Muscle of arm (tissue), 12 donors: Measurements from ENCODE around the gene SPR. TPM values are rescaled to one million over a fixed set of nuclear protein-coding genes. Genes with fewer than 3 reads are reported as not detected.

Source experiments
- DNase-seq: peaks from one replicate; pipeline ENCODE4 v3.0.0-alpha.2; 2013
- polyA plus RNA-seq, 12 donors: library from polyadenylated mRNA; unstranded; fragments of 120-200 nt; gene quantifications; one replicate each; pipeline ENCODE4 v1.2.1, GENCODE V29; 2013; ENCODE audit not compliant: insufficient read length in 12 of 12

The SPR gene
- polyA plus RNA-seq, 12 donors, result 2.0 to 7.5 (median 3.6) TPM; not detected in 1

DNA sequence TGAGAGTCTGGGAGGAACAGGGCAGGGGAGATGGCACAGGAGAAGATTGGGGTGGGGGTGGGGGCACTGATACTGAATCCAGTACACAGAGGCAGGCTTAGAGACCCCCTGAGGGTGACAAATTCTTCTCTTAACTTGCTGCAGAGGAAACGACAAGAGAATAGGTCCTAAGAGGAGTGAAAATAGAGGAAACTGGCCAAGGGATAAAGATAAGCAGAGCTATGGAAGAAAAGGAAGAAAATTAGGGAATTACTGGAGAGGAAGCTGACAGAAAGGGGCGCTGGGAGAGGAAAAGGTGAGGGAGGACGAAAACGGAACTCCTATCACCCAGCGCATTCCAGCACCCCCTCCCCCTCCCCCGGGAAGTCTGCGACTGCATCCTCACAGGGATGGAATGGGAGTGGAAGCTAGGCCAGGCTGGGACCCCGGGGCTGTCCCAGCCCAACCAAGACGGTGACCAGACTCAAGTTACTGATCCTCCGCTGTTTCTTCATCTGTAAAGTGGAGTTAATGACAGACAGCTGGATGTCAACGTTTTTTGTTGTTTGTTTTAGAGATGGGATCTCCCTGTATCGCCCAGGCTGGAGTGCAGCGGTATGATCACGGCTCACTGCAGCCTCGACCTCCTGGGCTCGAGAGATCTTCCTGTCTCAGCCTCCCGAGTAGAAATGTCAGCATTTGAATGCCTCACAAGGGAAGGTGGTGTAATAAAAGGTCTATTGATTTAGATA is 27.5 kb downstream of the SPR start:
- DNase-seq, result no peak

DNA sequence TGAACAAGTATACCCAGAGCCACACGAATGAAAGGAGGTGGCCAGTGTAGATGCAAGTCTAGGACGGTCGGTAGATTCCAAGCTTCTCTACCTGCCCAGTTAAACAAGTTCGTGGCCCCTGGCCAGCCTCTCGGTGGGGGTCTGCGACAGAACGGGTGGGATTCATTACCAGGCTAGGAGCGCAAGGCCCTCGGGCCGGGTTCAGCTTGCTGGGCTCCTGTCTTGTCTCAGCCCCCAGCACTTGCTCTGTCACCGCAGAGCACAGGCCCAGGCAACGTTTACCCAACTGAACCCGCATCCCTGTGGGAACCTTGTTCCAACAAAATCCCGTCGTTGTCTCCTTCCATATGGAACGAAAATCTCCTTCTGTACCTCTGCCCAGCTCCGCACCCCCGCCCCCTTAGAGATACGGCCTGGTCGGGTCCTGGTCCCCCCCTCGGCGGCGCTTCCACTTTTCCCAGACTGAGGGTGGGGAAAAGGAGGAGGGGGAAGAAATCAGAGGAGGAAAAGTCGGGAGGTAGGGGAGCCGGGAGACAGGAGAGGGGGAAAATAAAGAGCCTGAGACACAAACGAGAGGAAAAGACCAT is 28.2 kb downstream of the SPR start:
- DNase-seq, result no peak

DNA sequence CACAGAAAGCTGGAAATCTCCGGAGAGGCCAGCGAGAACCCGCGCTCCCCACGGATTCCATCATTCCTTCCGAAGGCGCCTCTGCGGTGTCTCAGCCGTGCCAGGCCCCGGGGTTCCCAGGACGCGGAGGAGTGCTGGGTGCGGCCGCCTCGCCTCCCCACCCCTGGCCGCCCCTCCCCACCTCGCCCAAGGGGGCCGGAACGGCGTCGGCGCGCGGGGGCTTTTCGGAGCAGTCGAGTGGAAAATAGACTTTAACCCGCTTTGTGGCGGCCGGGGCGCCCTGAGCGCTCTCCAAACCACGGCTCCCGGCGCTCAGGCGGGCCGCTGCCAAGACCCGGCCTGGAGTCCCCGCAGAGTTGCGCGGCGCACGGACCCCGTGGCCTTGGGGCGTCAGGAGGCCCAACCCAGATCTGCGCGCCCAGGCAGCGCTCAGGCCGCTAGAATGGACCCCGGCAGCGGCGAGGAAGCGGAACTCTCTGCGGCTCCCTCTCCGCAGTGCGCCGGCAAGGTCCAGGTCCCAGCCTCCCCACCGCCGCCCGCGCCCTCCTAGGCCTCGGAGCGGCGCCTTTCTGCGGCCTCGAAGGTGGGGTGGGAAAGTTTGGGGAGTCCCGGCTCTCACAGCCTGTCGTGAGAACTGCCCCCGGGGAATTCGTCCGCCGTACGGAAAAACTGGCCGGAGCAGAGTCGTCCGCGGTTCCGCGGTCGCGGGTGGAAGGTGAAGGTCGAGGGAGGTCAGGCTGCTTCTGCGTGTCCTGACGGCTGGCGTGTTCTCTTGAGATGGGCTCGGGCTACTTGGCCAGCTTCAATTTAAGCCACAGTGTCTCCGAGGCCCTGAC is 28.9 kb downstream of the SPR start:
- peak; percentile 28 for DNase-seq

DNA sequence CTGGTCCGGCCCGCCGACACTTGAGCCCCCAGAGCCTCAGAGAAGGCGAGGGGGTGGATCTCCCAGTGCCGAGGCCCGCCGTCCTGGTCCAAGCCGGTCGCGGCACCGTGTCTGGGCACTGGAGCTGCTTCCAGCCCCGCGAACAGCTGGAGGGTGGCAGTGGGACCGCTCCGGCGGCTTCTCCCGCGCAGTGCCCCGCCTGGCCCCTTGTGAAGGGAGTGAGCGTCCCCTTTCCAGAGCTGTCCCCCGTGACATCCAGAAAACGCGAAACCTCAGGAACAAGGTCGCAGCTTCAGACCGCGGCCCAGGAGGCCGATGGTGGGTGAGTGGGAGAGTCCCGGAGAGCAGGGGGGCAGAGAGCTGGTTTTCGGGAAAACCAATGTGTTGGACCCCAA is 29.5 kb downstream of the SPR start:
- DNase-seq, result no peak

DNA sequence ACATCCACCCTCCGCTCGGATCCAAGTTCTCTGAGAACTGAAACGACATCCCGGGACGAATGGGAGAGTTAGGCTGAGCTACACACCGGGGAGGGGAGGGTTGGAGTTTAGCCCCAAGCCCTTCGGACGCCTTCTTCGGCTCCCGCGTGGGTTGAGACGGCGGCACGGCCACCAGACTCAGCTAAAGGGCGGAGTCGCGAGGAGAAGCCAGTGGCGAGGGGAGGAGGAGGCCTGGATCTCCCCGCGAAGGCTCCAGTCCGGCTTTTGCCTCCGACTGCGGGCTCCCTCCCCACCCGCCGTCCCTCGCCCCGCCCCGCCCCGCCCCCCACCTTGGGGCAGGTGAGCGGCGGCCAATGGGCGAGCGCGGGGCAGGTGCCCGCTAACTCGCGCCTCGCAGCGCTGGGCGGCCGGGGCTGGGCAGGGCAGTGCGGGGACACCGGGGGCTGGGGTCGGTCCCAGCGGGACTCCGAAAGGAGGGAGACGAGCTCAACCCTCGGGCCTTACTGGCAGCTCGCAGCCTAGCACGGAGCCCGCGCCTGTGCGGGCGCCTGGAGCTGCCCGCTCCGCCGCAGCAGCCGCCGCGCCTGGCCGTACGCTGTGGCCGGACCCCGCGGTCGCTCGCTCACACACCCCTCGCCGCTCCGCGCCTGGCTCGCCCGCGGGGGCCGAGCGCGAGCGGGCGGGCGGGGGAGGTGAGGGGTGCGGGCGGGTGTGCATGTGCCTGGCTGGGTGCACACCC is 30.1 kb downstream of the SPR start, which contains the start of gene EMX1:
EMX1 (plus strand) TSS at position 382 of the 739 bp plus-strand sequence; CDS start at position 716, 334 bp downstream.
- DNase-seq, result no peak

DNA sequence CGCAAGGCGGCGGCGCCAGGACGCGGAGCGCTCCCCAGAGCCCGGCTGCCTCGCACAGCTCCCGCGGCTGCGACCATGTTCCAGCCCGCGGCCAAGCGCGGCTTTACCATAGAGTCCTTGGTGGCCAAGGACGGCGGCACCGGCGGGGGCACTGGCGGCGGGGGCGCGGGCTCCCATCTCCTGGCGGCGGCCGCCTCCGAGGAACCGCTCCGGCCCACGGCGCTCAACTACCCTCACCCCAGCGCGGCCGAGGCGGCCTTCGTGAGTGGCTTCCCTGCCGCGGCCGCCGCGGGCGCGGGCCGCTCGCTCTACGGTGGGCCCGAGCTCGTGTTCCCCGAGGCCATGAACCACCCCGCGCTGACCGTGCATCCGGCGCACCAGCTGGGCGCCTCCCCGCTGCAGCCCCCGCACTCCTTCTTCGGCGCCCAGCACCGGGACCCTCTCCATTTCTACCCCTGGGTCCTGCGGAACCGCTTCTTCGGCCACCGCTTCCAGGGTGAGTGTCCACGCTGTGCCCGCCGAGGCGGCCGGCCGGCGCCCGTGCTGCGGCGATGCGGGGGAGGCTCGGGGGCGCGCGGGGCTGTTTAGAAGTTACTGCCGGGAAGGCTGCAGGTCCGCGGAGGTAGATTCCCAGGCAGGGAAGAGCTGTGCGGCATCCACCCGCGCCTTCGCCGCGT is 30.8 kb downstream of the SPR start:
- no peak for DNase-seq

DNA sequence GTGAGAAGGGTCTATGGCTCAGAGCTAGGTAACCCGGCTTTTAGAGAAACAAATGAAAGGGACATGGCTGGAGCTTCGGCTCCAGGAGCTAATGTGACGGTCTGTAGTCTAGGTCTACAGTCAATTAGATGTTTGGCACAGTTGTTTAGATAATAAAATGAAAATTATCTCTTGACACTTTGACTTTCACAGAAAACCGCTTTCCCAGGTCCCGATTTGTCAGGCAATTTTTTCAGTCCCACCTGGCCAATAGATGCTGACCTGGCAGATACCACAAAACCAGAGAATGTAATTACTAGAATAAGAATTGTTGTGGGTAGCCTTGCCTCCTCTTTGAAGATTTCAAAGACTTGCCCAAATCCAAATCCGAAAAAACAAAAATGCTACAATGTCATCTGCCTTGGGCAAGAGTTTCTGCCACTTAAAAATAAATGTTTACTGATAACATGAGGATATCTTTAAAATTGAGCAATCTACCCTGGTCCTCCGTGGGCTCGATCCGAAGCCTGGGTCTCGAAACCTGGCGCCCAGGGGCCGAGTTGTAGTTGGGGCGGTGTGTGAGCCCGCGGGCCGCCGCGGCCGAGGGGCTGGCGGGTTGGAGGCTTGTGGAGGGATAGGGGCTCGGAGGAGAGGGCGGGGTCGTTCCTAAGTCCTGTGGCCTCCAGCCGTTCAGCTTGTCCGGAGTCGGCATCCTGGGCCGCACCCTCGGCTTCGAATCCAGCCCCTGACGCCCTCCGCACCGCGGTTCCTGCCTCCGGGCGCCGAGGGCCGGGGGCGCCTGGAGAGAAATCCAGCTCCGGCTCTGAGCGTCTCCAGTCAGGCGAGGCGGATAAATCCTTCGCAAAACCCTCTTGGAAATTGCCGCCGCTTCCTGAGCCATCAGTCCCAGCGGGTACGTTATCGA is 32.5 kb downstream of the SPR start:
- DNase-seq, result no peak

DNA sequence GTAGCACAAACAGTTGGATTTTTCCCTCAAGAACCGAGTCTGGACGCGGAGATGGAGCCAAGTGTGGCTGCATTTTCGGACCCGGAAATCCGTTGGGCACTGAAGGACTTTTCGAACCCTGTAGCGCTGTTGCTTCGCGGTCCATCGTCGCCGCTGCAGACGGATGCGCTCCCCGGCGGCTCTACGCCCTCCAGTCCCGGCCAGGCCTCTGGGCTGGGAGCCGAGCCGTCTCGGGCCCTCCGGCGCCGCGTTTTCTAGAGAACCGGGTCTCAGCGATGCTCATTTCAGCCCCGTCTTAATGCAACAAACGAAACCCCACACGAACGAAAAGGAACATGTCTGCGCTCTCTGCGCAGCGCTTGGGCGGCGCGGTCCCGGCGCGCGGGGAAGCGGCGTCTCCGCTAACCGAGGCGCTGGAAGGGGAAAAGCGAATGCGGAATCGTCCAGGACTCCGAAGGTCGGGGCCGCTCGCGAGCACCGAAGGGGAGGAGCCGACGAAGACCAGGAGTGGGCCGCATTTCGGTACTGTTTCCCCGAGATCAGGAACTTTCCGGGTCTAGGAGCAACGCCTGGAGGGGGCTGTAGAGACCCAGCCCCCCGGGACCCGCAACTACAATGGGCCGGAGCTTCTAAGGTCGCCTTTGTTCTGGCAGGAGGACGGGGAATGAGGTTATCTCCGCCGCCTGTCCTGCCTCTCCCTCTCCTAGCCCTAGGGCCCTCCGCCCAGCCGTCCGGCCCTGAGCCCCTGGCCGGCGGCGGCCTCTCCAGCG is 33.3 kb downstream of the SPR start:
- peak; percentile 31 for DNase-seq

DNA sequence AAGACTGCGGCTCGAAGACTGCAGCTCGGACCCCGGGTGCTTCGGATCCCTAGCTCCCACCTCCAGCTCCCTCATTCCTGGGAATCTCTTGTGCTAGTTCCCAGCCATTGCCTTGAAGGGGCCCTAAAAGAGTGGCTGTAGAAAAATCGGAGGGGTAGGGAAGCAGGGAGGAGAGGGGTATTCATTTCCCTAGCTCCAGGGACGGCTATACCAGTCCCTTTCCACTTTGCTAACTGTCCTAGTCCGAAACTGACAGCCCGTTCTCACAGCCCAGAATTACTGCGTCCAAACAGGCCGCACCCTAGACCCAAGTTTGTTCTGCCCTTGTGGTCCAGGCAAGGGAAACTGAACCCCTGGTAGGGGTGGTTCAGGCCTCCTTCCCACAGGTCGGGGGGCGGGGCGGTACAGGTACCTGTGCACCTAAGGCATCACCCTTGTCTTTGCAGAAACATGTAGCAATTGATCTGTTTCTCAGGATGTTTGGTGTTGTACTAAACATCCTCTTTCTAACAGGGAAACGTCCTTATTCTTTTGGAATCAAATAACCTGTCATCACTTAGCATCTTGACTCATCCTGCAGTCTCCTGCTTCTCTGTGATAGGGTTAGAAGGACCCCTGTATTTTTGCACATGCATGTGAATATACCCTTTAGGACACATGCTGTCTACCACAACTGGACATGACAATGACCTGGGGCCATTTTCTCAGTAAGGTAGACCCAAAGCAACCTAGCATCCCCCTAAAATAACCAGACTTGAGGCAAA is 34.1 kb downstream of the SPR start:
- DNase-seq, result no peak

DNA sequence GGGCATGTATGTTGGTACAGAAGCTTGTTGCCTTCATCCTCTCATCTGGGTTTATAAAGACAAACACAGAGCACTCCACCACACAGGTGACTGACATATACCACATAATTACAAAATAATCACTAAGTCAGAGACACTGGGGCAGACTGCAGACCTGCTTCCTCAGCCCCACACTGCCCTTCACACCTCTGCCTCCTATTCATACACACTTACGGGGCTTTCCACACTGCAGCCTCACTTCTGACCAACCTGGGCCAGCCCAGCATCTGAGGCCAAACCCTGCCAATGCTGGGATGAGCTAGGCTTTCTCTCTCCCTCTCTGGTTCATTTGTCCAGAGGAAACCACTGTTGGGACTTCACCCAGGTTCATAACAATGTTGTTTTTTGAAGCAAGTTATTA is 34.6 kb downstream of the SPR start:
- no peak for DNase-seq

DNA sequence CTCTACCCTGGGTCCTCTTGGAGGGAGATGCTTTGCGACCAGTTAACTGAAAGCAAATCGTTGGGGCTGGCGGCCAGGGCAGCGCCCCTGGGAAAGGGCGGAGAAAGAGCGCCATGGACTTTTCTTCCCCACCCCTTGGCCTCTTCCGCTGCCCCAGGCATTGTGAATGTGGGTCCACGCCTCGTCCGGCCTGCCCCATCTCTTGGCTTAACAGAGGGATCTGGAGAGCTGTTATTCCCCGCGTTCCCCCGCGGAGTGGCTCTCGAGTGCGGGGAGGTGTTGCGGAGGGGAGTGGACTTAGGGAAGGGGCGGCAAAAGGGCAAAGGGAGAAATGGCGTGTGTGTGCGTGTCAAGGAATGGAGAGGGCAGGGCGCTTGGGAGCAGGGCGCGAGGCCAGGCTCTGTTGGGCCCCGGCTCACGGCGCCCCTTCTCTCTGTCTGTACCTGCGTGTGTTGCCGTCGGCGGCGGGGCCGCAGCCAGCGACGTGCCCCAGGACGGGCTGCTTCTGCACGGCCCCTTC is 36.7 kb downstream of the SPR start:
- no peak for DNase-seq

DNA sequence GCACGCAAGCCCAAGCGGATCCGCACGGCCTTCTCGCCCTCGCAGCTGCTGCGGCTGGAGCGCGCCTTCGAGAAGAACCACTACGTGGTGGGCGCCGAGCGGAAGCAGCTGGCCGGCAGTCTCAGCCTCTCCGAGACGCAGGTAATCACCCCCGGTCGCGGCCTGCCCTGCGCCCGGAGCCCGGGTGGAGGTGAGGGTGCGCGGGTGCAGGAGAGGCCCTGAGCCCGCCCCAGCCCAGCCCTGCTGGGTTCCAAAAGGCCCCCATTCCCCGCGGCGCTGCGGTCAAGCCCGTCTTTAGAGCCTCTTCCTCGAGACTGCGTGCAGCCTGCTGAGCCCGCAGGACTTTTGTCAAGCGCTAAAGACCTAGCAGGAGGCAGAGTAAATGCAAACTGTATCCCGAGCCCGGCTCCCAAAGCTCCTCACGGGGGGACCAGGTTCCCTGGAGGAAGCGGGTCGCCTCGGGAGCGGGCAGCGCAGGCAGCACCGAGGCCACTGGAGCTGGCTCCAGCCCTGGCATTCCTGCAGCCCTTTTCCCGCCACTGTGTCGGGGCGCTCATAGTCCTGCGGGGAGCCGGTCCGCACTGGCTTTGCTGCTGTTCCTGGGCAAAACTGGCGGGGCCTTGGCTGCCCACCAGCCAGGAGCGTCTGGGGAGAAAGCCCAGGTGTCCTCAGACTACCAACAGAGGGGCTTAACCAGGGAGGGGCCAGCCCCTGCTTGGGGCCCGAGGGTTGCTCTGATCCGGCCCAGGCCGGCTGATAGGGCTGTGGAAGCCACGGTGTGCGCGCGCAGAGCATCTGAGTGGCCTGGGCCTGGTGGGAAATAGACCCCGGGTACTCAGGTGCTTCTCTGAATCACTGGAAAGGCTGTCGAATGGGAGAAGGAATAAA is 37.4 kb downstream of the SPR start:
- DNase-seq, result no peak

DNA sequence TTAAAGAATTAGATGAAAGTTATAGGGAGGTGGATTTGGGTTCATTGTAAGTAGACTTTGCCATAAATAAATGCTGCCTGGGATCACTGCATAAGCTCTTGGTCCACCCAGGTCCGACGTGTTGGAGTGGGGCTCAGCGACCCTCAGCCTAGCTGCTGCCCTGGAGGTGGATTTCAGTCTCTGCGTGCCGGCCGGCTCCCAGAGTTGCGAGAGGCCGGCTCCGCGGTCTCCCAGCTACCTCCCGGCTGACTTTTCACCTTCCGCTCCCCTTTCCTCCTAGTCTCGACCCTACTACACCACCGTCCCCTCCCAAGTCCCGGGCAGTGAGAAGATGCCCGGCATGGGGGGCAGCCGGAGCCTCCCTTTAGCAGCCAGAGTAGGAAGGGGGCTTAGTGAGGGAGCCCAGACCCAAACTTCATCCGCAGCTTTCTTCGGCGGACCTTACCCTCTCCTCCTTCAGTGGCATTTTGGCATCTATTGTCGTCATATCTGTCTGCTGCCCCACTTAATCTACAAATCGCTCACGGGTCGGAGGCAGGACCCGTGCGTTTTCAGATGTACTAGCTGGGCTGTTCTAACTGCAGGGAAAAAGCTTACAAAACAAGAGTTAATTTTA is 38.2 kb downstream of the SPR start:
- no peak for DNase-seq

DNA sequence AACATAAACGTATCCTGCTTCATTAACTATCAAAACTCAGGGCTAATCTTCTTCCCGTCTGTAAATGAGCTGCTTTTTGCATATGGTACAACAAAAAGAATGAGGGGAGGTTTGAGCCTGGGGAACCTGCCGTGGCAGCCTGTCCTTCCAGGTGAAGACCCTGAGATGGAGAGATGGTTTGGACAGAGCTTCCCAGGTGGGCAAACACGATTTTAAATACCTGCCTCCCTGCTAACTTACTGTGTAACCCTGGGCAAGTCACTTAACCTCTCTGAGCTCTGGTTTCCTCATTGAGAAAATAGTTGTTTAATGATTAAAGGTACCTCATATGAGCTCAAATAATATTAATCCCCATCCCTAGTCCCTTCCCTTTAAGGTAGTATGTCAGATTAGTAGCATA is 39.2 kb downstream of the SPR start:
- no peak for DNase-seq

DNA sequence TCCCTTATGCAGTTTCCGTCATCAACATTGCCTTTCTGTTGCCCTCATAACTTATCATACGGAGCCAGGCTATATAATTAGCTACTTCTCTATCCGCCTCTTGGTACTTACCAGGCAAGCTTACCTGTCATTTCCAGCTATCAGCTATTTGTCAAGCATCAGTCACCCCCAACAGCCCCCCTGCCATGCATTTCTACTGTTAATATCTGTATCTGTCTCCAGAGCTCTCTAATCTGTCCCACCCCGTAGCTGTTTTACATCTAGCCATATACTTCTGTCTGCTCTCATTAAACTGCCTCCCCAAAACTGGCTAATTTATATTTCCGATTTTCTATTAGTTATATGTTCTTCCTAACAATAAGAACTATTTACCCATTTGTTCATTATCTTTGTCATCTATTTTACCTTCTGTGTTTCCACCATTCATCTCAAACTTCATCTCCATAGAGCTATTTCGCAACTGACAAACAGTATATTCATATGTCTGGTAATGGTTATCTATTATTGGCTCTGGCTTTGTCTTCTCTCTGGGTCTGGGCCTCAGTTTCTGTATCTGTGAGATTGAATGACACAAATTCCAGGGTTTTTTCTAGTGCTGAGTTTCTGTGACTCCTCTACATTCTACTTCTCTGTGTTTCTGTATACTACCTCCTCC is 39.7 kb downstream of the SPR start:
- no peak for DNase-seq
